IPS-18c (cell line): ENCODE data around the gene KCNAB3.

ENCODE experiments used
- H3K4me3 ChIP-seq: 2 replicates; pipeline ENCODE4 v1.7.0; 2013; ENCODE audit warnings: low read depth, mild to moderate bottlenecking, low read length, moderate library complexity; ENCODE audit not compliant: insufficient read depth
- H3K9me3 ChIP-seq: one replicate; pipeline ENCODE4 v1.6.1; 2013; ENCODE audit warnings: mild to moderate bottlenecking, low read length, moderate library complexity; ENCODE audit not compliant: control insufficient read depth, insufficient read depth

The KCNAB3 gene

GRCh38 chr17:7915179-7915610 lies 14.5 kb downstream of the KCNAB3 start:
- peak overlapping the region; percentile 68 for H3K4me3 ChIP-seq

GRCh38 chr17:7912927-7913524 lies 16.6 kb downstream of the KCNAB3 start:
- no peak overlapping the region for H3K4me3 ChIP-seq
- no peaks in the 10 kb centered on the region for H3K9me3 ChIP-seq

More at GRCh38 chr17:7915179-7915610, 14.5 kb downstream of the KCNAB3 start:
- H3K9me3 ChIP-seq: no peaks in the 10 kb centered on the region

- H3K4me3 ChIP-seq: no peak overlapping the region
- no peaks in the 10 kb centered on the region for H3K9me3 ChIP-seq
Observed at GRCh38 chr17:7911116-7911515, 18.5 kb downstream of the KCNAB3 start.

- Histone ChIP-seq H3K4me3 (no peak overlapping the region), H3K9me3 (no peaks in the 10 kb centered on the region)
Observed at GRCh38 chr17:7910711-7911110, 18.9 kb downstream of the KCNAB3 start.

GRCh38 chr17:7910281-7910680 lies 19.4 kb downstream of the KCNAB3 start:
- no peaks in the 10 kb centered on the region for H3K9me3 ChIP-seq
- H3K4me3 ChIP-seq: no peak overlapping the region

- H3K9me3 ChIP-seq: no peaks in the 10 kb centered on the region
- H3K4me3 ChIP-seq: no peak overlapping the region
Observed at GRCh38 chr17:7909089-7909488, 20.6 kb downstream of the KCNAB3 start.

- Histone ChIP-seq H3K9me3 (no peaks in the 10 kb centered on the region), H3K4me3 (no peak overlapping the region)
Observed at GRCh38 chr17:7903154-7904103, 26.2 kb downstream of the KCNAB3 start.

GRCh38 chr17:7897773-7898172 lies 31.9 kb downstream of the KCNAB3 start:
- H3K9me3 ChIP-seq: no peaks in the 10 kb centered on the region
- H3K4me3 ChIP-seq: no peak overlapping the region

GRCh38 chr17:7897090-7897489 lies 32.6 kb downstream of the KCNAB3 start:
- Histone ChIP-seq H3K4me3 (no peak overlapping the region), H3K9me3 (no peaks in the 10 kb centered on the region)

- H3K4me3 ChIP-seq: no peak overlapping the region
Observed at GRCh38 chr17:7894866-7895265, 34.8 kb downstream of the KCNAB3 start.

GRCh38 chr17:7894226-7894625 lies 35.4 kb downstream of the KCNAB3 start:
- Histone ChIP-seq H3K4me3 (no peak overlapping the region), H3K9me3 (no peaks in the 10 kb centered on the region)

More at GRCh38 chr17:7894866-7895265, 34.8 kb downstream of the KCNAB3 start:
- no peaks in the 10 kb centered on the region for H3K9me3 ChIP-seq

- Histone ChIP-seq H3K9me3 (no peaks in the 10 kb centered on the region), H3K4me3 (no peak overlapping the region)
Observed at GRCh38 chr17:7893187-7893880, 36.3 kb downstream of the KCNAB3 start.

- H3K4me3 ChIP-seq: no peak overlapping the region
- H3K9me3 ChIP-seq: no peaks in the 10 kb centered on the region
Observed at GRCh38 chr17:7889166-7889955, 40.3 kb downstream of the KCNAB3 start.

- Histone ChIP-seq H3K9me3 (no peaks in the 10 kb centered on the region), H3K4me3 (peak within 1 kb of the TSS; percentile 77)
Observed at GRCh38 chr17:7888184-7888920, 41.3 kb downstream of the KCNAB3 start, which contains the start of gene CHD3. TSS of gene CHD3 (plus strand) at chr17:7888789. CDS start at chr17:7889001, 212 bp downstream.

- peak overlapping the region; percentile 77 for H3K4me3 ChIP-seq
- no peaks in the 10 kb centered on the region for H3K9me3 ChIP-seq
Observed at GRCh38 chr17:7887482-7888183, 42.0 kb downstream of the KCNAB3 start.

- Histone ChIP-seq H3K9me3 (no peaks in the 10 kb centered on the region), H3K4me3 (peak overlapping the region; percentile 77)
Observed at GRCh38 chr17:7887038-7887481, 42.6 kb downstream of the KCNAB3 start.
